GM10266 (cell line): Measurements from ENCODE around the gene DLG2.

Experiments used
- DNase-seq: peaks from one replicate; pipeline ENCODE4 v3.0.0; 2012; ENCODE audit errors: extremely low spot score
- CTCF ChIP-seq: IDR thresholded peaks from 2 replicates; pipeline ENCODE4 v1.5.1; 2012; ENCODE audit warnings: mild to moderate bottlenecking, low read depth; ENCODE audit not compliant: control insufficient read depth, insufficient read depth; ENCODE audit errors: missing control alignments

Gene DLG2

DNA sequence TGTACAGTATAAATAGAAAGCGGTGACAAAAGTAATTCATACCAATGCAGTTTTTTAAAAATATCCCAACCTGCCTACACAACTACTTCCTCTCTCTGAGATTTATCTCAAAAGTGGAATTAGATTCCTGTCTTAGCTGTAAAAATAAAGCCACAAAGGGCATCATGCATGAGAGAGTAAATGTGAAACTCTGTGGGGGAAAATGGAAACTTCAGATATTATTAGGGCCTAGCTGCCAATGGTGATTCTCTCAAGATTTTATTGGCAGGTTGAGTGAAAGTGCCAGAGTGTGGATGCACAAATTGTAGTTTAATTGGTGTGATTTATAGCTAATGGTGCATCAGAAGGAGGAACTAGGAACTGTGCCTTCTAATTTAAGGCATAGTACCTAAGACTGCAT lies 1984.0 kb downstream of the DLG2 start:
- DNase-seq, result no peak
- TF ChIP-seq CTCF, result no peak

GRCh38 chr11:83642500-83642899 lies 1984.6 kb downstream of the DLG2 start:
- DNase-seq, result no peak
- TF ChIP-seq CTCF, result no peak

DNA sequence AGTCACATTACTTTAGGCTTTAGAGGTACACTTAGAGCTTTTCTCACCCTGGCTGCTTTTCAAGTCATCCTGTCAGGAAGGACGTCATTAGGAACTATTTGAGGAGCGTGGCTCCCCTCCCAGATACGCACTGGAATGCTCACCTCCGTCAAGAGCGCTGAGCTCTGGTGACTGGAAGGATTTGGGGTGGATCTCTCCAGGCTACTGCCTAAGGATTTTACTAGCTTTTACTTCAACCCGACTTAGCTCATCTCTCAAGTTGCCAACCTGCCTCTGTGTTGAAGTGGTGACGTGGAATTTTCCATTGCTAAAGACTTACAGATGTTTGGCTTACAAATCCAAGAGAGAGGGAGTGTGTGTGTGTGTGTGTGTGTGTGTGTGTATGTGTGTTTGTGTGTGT lies 1985.6 kb downstream of the DLG2 start:
- no peak for TF ChIP-seq CTCF
- no peak for DNase-seq

- DNase-seq, result no peak
- no peak for TF ChIP-seq CTCF
Observed at GRCh38 chr11:83639995-83640758, 1987.0 kb downstream of the DLG2 start.

- no peak for TF ChIP-seq CTCF
- no peak for DNase-seq
Observed at GRCh38 chr11:83635166-83635565, 1992.0 kb downstream of the DLG2 start.

DNA sequence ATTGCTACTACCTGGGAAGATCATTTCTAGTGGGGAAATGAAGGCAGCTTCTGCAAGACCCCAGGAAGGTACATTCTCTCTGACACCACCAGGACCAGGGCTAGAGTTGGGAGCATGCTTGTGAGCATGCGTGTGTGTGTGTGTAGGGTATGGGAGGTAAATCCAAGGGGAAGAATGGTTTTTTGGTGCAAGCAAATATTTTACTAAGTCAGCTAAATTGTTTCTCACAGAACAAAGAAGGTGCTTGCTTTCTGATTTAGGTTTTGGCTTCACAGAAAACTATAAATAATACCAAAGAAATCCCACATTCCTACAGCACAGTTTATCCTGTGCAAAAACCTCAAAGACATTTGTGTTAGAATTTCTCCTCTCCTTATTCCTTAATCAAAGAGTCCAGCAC lies 1996.9 kb downstream of the DLG2 start:
- DNase-seq, result no peak
- TF ChIP-seq CTCF, result no peak

- TF ChIP-seq CTCF, result no peak
- no peak for DNase-seq
Observed at GRCh38 chr11:83629775-83630174, 1997.4 kb downstream of the DLG2 start.
